PC-3 (cell line): ENCODE results near the gene YAP1. TPM values are rescaled to one million over a fixed set of nuclear protein-coding genes. Genes with fewer than 3 reads are reported as not detected.

Experiments used
- ATAC-seq: fragments of 200-7000 bp; cut with Tn5 transposase; 2 replicates; pipeline ENCODE4 v1.9.1; 2020; ENCODE audit warnings: mild to moderate bottlenecking, moderate library complexity
- BruUV-seq: library from RNA; stranded (reverse); fragments of 400-500 nt; replicated peaks from 2 replicates; lab custom pipeline; 2021; lab: Mats Ljungman, UMichigan
- CTCF ChIA-PET: fragments of 300-600 bp; sonication (Branson Sonifier 250); formaldehyde crosslinking; loops from one replicate; lab custom pipeline; 2022; ENCODE audit warnings: antibody characterized with exemption; lab: Charles Lee
- POLR2A ChIA-PET: fragments of 300-600 bp; sonication (Branson Sonifier 250); formaldehyde crosslinking; loops from one replicate; lab custom pipeline; 2022; ENCODE audit warnings: antibody characterized with exemption; ENCODE audit not compliant: unreplicated experiment; lab: Charles Lee
- DNase-seq: peaks from one replicate; pipeline ENCODE4 v3.0.0-alpha.2; 2015
- H2AFZ ChIP-seq: fragments of 300-600 bp; sonication (generic); 2 replicates; pipeline ENCODE4 v1.6.0; 2016; ENCODE audit warnings: antibody characterized with exemption, low read length
- H3F3A ChIP-seq: fragments of 300-600 bp; sonication (generic); one replicate; pipeline ENCODE4 v1.6.0; 2017; ENCODE audit warnings: antibody characterized with exemption, low read length, control low read depth, mild to moderate bottlenecking; ENCODE audit not compliant: unreplicated experiment
- H3K27ac ChIP-seq: fragments of 300-600 bp; sonication (generic); 2 replicates; pipeline ENCODE4 v1.5.1; 2016; ENCODE audit warnings: mild to moderate bottlenecking, low read length
- H3K27me3 ChIP-seq: fragments of 300-600 bp; sonication (generic); 2 replicates; pipeline ENCODE4 v1.6.1; 2016; ENCODE audit warnings: low read length, mixed read lengths
- H3K36me3 ChIP-seq: fragments of 300-600 bp; sonication (generic); 2 replicates; pipeline ENCODE4 v1.6.1; 2016; ENCODE audit warnings: low read depth, mixed run types, low read length, mixed read lengths
- H3K4me1 ChIP-seq: fragments of 300-600 bp; sonication (generic); 2 replicates; pipeline ENCODE4 v1.5.1; 2016; ENCODE audit warnings: low read length; ENCODE audit not compliant: insufficient read depth
- H3K4me2 ChIP-seq: fragments of 300-600 bp; sonication (generic); 2 replicates; pipeline ENCODE4 v1.6.0; 2016; ENCODE audit warnings: low read length
- H3K4me3 ChIP-seq: fragments of 300-600 bp; sonication (generic); 2 replicates; pipeline ENCODE4 v1.5.1; 2016; ENCODE audit warnings: mild to moderate bottlenecking, low read length, mixed read lengths
- H3K79me2 ChIP-seq: fragments of 300-600 bp; sonication (generic); 2 replicates; pipeline ENCODE4 v1.6.1; 2017; ENCODE audit warnings: low read length, mixed read lengths
- H3K9ac ChIP-seq: fragments of 300-600 bp; sonication (generic); 2 replicates; pipeline ENCODE4 v1.6.0; 2016; ENCODE audit warnings: mild to moderate bottlenecking, low read length
- H3K9me2 ChIP-seq: fragments of 300-600 bp; sonication (generic); replicated peaks from 2 replicates; pipeline ENCODE4 v1.6.1; 2016; ENCODE audit warnings: mixed run types, low read length, mixed read lengths
- H3K9me3 ChIP-seq: fragments of 300-600 bp; sonication (generic); 2 replicates; pipeline ENCODE4 v1.6.1; 2016; ENCODE audit warnings: low read length, mixed read lengths
- H4K20me1 ChIP-seq: fragments of 300-600 bp; sonication (generic); 2 replicates; pipeline ENCODE4 v1.6.1; 2016; ENCODE audit warnings: low read length, mixed read lengths
- EZH2 ChIP-seq: fragments of 300-600 bp; sonication (generic); IDR thresholded peaks from one replicate; pipeline ENCODE4 v1.6.1; 2017; ENCODE audit warnings: antibody characterized with exemption, mild to moderate bottlenecking, low read length; ENCODE audit not compliant: unreplicated experiment
- EZH2phosphoT487 ChIP-seq: fragments of 300-600 bp; sonication (generic); IDR thresholded peaks from 2 replicates; pipeline ENCODE4 v1.6.1; 2018; ENCODE audit warnings: mild to moderate bottlenecking, antibody characterized with exemption, low read length, borderline replicate concordance
- intact Hi-C: fragments of 100-400 bp; cut with micrococcal nuclease; formaldehyde crosslinking; loops from 2 replicates; pipeline ENCODE4 v1.9.0; 2023
- total RNA-seq: library from RNA; depleted of rRNA; stranded (reverse); fragments of >200 nt; gene quantifications from 2 replicates; pipeline ENCODE4 v1.2.3, GENCODE V29; 2014
- TF ChIP-seq, protein P1 (sequence below): fragments of 300-600 bp; sonication (generic); conservative IDR thresholded peaks from 2 replicates; pipeline ENCODE4 v1.5.1; 2017; ENCODE audit warnings: antibody characterized with exemption, low read depth, mild to moderate bottlenecking, low read length

The YAP1 gene
- total RNA-seq, 1 experiment from 2014 or later = 104 TPM

DNA sequence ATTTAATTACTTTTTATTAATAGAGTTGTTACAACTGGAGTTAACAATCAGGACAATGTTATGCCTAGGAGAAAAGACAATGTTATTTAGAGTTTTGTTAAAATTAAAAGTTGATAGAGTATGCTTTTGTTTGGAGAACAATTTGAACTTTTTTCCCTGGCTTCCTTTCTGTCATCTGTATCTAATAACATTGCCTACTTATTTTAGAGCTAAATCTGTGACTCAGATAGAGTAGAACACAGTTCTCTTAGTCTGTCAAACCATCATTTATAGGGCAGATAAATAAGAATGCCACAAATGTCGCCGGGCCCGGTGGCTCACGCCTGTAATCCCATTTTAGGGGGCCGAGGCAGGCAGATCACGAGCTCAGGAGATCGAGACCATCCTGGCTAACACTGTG, 28.9 kb upstream of the YAP1 start:
- intact Hi-C loops = no loop called here
- H4K20me1 ChIP-seq = no peaks in the 10 kb centered on the region
- H2AFZ ChIP-seq = no peak overlapping the region
- CTCF ChIA-PET = no interaction called here
- no peak overlapping the region for H3K4me3 ChIP-seq
- H3K9me2 ChIP-seq = no peaks in the 10 kb centered on the region
- DNase-seq = no peak
- TF ChIP-seq EZH2 = no peak
- TF ChIP-seq, protein P1, sequence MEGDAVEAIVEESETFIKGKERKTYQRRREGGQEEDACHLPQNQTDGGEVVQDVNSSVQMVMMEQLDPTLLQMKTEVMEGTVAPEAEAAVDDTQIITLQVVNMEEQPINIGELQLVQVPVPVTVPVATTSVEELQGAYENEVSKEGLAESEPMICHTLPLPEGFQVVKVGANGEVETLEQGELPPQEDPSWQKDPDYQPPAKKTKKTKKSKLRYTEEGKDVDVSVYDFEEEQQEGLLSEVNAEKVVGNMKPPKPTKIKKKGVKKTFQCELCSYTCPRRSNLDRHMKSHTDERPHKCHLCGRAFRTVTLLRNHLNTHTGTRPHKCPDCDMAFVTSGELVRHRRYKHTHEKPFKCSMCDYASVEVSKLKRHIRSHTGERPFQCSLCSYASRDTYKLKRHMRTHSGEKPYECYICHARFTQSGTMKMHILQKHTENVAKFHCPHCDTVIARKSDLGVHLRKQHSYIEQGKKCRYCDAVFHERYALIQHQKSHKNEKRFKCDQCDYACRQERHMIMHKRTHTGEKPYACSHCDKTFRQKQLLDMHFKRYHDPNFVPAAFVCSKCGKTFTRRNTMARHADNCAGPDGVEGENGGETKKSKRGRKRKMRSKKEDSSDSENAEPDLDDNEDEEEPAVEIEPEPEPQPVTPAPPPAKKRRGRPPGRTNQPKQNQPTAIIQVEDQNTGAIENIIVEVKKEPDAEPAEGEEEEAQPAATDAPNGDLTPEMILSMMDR = no peak
- TF ChIP-seq EZH2phosphoT487 = no peak
- H3K4me1 ChIP-seq = peaks cover 17% of the 10 kb centered on the region
- no peaks in the 10 kb centered on the region for H3K9me3 ChIP-seq
- H3K27ac ChIP-seq = no peak overlapping the region
- H3K36me3 ChIP-seq = no peaks in the 10 kb centered on the region
- no TSS peak for BruUV-seq
- H3F3A ChIP-seq = no peaks in the 10 kb centered on the region
- POLR2A ChIA-PET = no interaction called here
- no peak overlapping the region for H3K4me2 ChIP-seq
- H3K79me2 ChIP-seq = no peaks in the 10 kb centered on the region
- no peaks in the 10 kb centered on the region for H3K27me3 ChIP-seq
- ATAC-seq = no peak
- H3K9ac ChIP-seq = no peak overlapping the region

DNA sequence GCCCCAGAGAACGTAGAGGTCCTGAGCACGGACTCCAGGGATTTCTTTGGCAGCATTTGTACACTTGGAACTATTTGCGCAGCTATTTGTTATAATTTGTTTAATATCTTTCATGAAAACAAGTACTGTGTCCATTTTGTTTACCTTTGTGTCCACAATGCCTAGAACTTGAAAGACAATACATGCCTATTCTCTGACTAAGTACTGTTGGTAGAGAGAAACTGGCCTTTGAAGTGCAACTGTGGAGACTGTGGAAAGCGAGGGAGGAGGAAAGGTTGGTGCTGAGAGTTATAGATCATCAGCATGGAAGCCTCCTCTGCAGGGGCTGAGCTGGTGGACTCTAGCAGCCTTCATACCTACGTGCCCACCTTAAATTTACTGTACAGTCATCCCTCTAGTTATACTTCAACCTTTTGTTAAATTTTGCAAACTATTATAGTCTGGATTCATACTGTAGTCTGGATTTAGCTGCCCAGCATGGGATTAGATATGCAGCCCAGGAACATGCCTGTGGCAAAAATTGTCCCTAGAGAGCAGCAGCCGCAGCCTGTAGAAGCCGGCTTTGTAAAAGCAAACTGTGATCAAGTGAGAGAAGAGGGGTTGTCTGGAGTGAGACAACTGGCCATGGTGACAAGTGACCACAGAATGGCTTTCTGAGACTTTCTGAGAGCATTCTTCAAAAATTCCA, 24.2 kb upstream of the YAP1 start:
- intact Hi-C loops = no loop called here
- no peaks in the 10 kb centered on the region for H3K9me3 ChIP-seq
- no peak overlapping the region for H3K27ac ChIP-seq
- no peaks in the 10 kb centered on the region for H3K36me3 ChIP-seq
- peak; percentile 86 for DNase-seq
- TF ChIP-seq EZH2phosphoT487 (no peak), EZH2 (no peak)
- TF ChIP-seq, protein P1 = no peak
- no peak overlapping the region for H3K9ac ChIP-seq
- H3F3A ChIP-seq = no peaks in the 10 kb centered on the region
- peak overlapping the region; percentile 28; the same call in 1 of the 2 replicates for H2AFZ ChIP-seq
- H3K9me2 ChIP-seq = no peaks in the 10 kb centered on the region
- ChIA-PET POLR2A (no interaction called here), CTCF (interaction anchor here (0.6 kb wide), 1 partner anchor 29 kb away, joined by 3 read pairs; no protein-coding TSS in a partner anchor)
- no peaks in the 10 kb centered on the region for H3K27me3 ChIP-seq
- H3K4me2 ChIP-seq = peak overlapping the region; percentile 34
- no TSS peak for BruUV-seq
- H4K20me1 ChIP-seq = no peaks in the 10 kb centered on the region
- H3K79me2 ChIP-seq = no peaks in the 10 kb centered on the region
- peaks cover 9% of the 10 kb centered on the region for H3K4me1 ChIP-seq
- no peak overlapping the region for H3K4me3 ChIP-seq
- peak; percentile 99 for ATAC-seq

DNA sequence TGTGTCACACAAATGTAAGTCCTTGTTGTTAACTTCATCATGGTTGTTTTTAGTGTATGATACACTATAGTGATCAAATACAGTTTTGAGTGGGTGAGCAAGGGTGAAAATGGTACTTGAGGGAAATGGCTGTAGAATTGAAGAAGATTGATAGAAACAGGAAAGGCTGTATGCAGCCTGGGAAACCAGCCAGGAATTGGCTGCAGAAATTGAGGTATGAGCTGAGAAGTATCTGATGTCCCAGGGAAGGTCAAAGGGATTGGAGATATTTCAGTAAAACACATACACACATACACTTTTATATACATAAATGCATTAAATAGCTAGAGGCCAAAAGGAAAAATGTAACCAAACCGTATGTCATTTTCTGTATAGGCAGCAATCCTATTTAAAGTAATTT, 13.1 kb upstream of the YAP1 start:
- H3K9me2 ChIP-seq = no peaks in the 10 kb centered on the region
- no peaks in the 10 kb centered on the region for H3K4me1 ChIP-seq
- ATAC-seq (no peak), DNase-seq (no peak)
- H3K27me3 ChIP-seq = no peaks in the 10 kb centered on the region
- intact Hi-C loops = no loop called here
- no peaks in the 10 kb centered on the region for H3F3A ChIP-seq
- H2AFZ ChIP-seq = no peak overlapping the region
- TF ChIP-seq, protein P1 = no peak
- TF ChIP-seq EZH2phosphoT487 (no peak), EZH2 (no peak)
- no peaks in the 10 kb centered on the region for H3K79me2 ChIP-seq
- H3K9ac ChIP-seq = no peak overlapping the region
- no TSS peak for BruUV-seq
- no peak overlapping the region for H3K4me3 ChIP-seq
- POLR2A ChIA-PET = no interaction called here
- no peaks in the 10 kb centered on the region for H3K9me3 ChIP-seq
- H3K36me3 ChIP-seq = no peaks in the 10 kb centered on the region
- H4K20me1 ChIP-seq = no peaks in the 10 kb centered on the region
- H3K4me2 ChIP-seq = no peak overlapping the region
- CTCF ChIA-PET = interaction anchor here (0.6 kb wide), 2 partner anchors 191 to 437 kb away, joined by 4 read pairs; no protein-coding TSS in a partner anchor
- H3K27ac ChIP-seq = no peak overlapping the region
